Measurements from ENCODE around the gene LFNG.

Gene LFNG

DNA sequence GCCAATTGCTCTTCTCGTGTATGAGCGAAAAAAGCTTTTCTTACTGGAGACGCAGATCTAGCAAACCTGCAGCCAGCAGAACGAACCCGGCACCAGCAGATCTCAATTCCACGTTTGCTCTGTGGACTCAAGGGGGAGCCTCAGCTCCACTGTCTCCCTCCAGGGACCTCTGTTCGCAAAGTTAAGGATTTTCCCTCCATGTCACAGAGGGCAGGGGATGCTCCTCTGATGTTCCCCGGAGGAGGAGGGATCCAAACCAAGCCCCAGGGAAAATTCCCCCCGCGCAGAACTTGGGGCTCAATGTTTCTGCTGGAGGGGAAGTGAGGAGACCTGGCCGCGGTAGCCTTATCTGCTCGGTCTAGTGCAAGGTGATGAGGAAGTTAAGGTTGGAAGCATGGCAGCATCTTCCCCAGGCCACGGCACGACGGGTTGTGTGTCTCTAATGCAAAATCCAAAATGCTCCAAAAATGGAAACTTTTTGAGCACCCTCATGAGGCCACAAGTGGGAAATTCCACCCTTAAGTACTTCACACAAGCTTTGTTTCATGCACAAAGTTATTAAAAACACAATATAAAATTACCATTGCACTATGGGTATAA, 48.2 kb downstream of the LFNG start:
- DNase-seq (ENCODE audit: low read depth, low spot score), result no peak
- no peak overlapping the region for H3K4me3 ChIP-seq (ENCODE audit: low read depth, low read length)
- POLR2A ChIA-PET, result interaction anchor here (0.8 kb wide), 1 partner anchor 50 kb away, joined by 4 read pairs; no protein-coding TSS in a partner anchor
- CTCF ChIA-PET, result interaction anchor here (0.8 to 3.9 kb wide), 30 partner anchors 8 to 430 kb away, joined by 3 to 68 read pairs (median 4); partner anchors contain the start of gene IQCE
- TF ChIP-seq, protein P1, sequence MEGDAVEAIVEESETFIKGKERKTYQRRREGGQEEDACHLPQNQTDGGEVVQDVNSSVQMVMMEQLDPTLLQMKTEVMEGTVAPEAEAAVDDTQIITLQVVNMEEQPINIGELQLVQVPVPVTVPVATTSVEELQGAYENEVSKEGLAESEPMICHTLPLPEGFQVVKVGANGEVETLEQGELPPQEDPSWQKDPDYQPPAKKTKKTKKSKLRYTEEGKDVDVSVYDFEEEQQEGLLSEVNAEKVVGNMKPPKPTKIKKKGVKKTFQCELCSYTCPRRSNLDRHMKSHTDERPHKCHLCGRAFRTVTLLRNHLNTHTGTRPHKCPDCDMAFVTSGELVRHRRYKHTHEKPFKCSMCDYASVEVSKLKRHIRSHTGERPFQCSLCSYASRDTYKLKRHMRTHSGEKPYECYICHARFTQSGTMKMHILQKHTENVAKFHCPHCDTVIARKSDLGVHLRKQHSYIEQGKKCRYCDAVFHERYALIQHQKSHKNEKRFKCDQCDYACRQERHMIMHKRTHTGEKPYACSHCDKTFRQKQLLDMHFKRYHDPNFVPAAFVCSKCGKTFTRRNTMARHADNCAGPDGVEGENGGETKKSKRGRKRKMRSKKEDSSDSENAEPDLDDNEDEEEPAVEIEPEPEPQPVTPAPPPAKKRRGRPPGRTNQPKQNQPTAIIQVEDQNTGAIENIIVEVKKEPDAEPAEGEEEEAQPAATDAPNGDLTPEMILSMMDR (IDR thresholded peaks at IDR 0.05; ENCODE audit: insufficient read depth, low read length, missing control alignments), result peak; percentile 77

DNA sequence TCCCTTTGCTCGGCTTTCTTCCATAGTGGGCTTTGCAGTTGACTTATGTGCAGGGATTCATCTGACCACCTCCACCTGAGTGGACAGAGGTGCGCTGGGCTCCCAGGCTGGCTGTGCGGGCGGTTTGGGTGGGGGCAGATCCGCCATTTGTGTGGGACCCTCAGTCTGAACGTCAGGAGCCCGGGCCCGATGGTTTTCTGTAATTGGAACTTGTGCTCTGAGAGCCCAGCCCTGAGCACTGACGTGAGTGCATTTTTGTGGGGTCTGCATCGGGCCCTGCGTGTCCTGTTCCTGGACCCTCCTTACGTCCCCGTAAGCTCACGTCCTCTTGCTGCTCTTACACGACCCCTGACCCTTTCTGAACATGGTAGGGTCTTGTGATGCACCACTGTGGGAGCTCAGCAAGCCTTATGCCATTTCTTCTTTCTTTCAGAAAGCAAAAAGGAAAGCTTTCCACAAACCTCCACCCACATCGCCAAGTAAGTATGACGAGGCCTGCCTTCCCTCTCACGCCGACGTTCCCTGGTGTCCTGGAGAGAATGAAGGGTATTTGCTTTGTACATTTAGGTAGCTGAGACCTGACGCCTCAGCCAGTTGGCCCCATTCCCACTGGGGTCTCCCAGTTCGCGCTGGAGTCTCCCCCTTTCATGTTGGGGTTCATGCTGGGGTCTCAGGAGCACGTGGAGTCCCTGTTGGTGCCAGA, 49.1 kb downstream of the LFNG start:
- H3K4me3 ChIP-seq (ENCODE audit: low read depth, low read length), result no peak overlapping the region
- TF ChIP-seq, protein P1 (IDR thresholded peaks at IDR 0.05; ENCODE audit: insufficient read depth, low read length, missing control alignments), result no peak
- no peak for DNase-seq (ENCODE audit: low read depth, low spot score)
- ChIA-PET CTCF (interaction anchor here (0.6 to 3.9 kb wide), 10 partner anchors 17 to 142 kb away, joined by 3 to 68 read pairs (median 4); no protein-coding TSS in a partner anchor), POLR2A (no interaction called here)

DNA sequence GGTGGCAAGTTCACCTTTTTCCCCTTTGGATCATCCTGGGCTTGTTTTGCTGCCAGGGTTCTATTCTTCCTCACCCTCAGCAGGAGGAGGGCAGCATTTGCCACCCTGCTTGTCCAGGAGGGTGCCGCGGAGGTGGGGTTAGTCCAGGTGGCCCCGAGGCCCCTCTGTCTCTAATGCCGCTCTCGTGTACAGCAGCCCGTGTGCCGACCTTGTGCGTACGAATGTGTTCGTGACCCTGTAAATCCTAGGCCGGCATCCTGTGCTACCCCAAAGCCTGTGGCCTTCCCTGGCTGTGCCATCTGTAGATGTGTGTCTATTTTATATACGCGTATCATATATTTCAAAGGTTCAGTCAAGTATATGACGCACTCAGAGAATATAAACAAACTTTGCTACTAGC, 49.8 kb downstream of the LFNG start:
- TF ChIP-seq, protein P1 (IDR thresholded peaks at IDR 0.05; ENCODE audit: insufficient read depth, low read length, missing control alignments), result no peak
- POLR2A ChIA-PET, result no interaction called here
- no peak overlapping the region for H3K4me3 ChIP-seq (ENCODE audit: low read depth, low read length)
- no peak for DNase-seq (ENCODE audit: low read depth, low spot score)
- CTCF ChIA-PET, result interaction anchor here (2.5 to 3.9 kb wide), 2 partner anchors 118 to 141 kb away, joined by 16 to 21 read pairs; no protein-coding TSS in a partner anchor

DNA sequence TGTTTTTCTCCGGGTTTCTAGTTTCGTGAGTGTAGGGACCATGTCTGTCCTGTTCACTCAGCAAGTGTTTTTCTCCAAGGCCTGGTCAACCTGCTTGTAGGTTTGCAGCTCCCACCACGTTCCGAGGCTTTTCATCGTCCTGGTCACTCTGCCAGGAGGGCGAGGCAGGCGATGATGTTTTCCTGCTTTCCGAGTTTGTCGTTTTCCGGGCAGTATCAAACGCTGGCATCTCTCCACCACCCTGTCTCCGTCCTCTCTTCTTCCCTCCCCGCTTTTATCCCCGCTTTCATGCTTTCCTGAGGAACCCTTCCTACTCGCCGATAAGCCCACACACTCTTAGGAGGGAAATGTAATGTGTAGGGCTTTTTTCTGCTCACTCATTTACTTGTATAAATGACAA, 50.4 kb downstream of the LFNG start:
- ChIA-PET POLR2A (no interaction called here), CTCF (no interaction called here)
- no peak for DNase-seq (ENCODE audit: low read depth, low spot score)
- TF ChIP-seq, protein P1 (IDR thresholded peaks at IDR 0.05; ENCODE audit: insufficient read depth, low read length, missing control alignments), result no peak
- no peak overlapping the region for H3K4me3 ChIP-seq (ENCODE audit: low read depth, low read length)

DNA sequence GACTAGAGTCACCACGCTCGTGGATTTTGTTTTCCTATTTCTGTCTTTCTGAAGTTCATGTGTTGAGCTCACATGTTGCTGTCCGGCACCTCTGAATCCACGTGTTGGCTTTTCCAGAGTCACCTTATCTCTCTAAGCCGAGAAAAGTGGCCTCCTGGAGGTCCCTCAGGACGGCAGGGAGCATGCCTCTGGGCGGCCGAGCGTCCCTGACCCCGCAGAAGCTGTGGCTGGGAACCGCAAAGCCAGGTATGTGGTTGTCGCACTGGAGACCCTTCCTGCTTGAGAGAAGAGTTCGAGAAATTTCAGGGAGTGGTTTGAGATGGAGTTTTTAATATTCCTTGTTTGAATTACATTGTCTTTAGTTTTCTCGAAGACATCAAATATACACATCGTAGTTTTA, 51.8 kb downstream of the LFNG start:
- TF ChIP-seq, protein P1 (IDR thresholded peaks at IDR 0.05; ENCODE audit: insufficient read depth, low read length, missing control alignments), result no peak
- POLR2A ChIA-PET, result no interaction called here

More for the DNA sequence above, 51.8 kb downstream of the LFNG start:
- H3K4me3 ChIP-seq (ENCODE audit: low read depth, low read length), result no peak overlapping the region
- CTCF ChIA-PET, result interaction anchor here (0.9 to 2.5 kb wide), 6 partner anchors 8 to 121 kb away, joined by 3 to 6 read pairs (median 4); no protein-coding TSS in a partner anchor
- DNase-seq (ENCODE audit: low read depth, low spot score), result no peak
